OCI-M1 (cell line): ENCODE measurements around the gene ATP1B3.
"Not testable (repeated sequence)": the region's sequence is repeated elsewhere in the genome, so short reads cannot be mapped to it uniquely, and the experiment has no call there.

ENCODE experiments used
- DNase-seq: peaks from one replicate; lab custom pipeline; 2025; lab: John Stamatoyannopoulos, UW

The ATP1B3 gene

GRCh38 chr3:141905129-141905528 is 28.7 kb downstream of the ATP1B3 start:
- DNase-seq: no peak

DNA sequence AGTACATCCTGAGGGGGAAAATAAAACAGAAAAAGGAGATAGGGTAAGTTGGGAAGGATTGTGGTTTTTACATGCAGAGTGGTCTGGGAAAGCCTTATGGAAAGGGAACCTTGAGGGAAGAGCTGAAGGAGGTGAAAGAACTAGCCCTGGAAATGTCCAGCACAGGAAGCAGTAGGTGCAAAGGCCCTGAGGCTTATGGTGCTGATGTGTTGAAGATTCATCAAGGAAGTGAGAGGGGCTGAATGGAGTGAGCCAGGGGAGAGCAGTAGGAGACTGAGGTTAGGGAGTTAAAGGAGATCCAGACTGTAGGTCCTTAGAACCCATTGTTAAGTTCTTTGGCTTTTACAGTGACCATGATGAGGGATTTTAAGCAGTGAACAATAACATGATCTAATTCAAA is 33.0 kb downstream of the ATP1B3 start:
- DNase-seq: no peak

- DNase-seq: not testable (repeated sequence)
Observed at GRCh38 chr3:141909986-141910385, 33.5 kb downstream of the ATP1B3 start.

- DNase-seq: peak; percentile 84
Observed at GRCh38 chr3:141913150-141913811, 36.8 kb downstream of the ATP1B3 start.

DNA sequence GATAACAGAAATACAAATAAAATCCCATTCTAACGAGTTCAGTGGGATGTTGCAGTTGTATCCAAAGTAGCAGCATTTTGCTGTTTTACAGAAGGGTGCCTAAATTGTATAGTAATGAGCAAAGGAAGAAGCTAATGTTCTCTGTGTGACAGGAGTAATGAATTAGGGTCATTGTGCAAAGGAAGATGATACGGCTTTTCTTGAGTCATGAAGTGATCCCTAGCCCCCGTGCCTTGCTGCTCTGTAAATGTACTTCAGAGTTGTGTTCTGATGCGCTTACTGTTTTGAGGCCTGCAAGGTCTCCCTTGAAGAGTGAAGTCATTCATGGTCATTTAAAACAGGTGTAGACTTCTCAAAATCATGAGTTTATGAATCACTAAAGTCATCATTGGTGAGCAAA is 37.9 kb downstream of the ATP1B3 start:
- DNase-seq: no peak

GRCh38 chr3:141915016-141915415 is 38.6 kb downstream of the ATP1B3 start:
- no peak for DNase-seq

DNA sequence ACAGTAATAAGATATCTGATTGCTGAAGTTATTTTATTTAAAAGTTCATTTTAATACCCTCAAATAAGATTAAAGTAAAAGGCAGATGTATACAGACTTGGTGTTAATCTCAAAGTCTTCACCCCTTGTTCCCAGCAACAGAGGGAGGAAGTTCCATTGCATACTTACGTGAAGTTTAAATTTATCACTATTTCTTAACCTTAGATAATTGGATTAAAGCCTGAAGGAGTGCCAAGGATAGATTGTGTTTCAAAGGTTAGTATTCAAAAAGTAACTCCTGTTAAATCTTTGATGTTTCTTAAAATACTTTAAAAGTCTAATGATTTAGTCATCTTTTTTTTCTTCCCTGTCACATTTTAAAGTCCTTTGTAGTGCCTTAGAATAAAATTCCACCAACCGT is 39.3 kb downstream of the ATP1B3 start:
- DNase-seq: no peak

DNA sequence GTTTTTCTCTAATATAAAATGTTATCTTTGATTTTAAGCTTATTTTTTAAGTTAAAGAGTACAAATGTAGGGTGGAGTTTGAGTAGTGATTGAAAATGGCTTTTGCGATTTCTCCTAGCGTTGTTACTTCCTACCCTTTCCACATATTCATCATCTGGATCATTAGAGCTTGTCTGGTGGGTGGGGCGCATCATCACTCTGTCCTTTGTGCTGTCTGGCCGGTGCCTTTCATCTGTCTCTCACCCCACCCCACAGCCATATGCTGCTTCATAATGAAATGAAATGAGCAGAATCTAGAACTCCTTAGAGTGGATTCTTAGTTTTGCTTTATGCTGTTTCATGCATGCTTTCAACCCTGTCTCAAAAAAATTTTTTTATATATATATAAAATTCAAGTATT is 44.3 kb downstream of the ATP1B3 start:
- DNase-seq: no peak

DNA sequence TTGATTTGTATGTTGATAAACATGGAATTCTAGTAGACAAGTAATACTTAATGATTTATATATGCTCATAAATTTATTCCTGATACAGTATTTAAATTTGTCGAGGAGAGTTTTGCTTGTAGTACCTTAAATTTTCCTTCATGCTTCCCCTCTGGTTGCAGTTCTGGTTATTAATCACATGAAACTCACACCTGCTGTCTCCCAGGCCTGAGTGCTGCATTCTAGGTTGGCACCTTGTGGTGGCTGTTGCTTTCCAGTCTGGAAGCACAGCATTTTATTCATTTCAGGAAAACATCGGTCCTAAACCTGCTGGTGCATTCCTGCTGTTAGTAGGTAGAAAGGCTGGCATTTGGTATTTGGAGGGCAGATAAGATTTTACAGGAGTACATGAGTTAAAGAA is 44.9 kb downstream of the ATP1B3 start:
- no peak for DNase-seq

DNA sequence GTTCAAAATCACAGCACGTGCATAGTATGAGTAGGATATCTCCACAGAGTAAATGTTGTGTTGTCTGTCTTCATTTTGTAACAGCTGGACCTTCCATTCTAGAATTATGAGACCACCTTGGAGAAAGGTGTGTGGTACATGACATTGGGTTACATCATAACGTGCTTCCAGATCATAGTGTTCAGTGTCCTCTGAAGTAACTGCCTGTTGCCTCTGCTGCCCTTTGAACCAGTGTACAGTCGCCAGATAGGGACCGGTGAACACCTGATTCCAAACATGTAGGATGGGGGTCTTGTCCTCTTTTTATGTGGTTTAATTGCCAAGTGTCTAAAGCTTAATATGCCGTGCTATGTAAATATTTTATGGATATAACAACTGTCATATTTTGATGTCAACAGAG is 49.2 kb downstream of the ATP1B3 start:
- not testable (repeated sequence) for DNase-seq

DNA sequence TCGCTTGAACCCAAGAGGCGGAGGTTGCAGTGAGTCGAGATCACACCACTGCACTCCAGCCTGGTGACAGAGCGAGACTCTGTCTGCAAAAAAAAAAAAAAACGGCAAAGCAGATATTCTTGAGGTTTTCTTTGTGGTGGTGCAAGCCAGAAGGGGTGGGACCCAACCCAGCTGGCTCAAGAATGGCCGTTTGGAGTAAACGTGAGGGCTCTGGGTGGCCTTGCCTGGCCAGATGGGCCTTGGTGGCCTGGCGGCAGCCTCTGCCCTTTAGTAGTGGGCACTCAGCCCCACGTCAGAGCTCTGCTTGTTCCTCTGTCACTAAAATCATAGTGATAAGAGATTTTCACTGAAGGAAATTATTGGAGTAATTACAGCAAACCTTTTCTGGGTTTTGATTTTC is 50.5 kb downstream of the ATP1B3 start:
- no peak for DNase-seq

- DNase-seq: no peak
Observed at GRCh38 chr3:141928631-141929270, 52.3 kb downstream of the ATP1B3 start.

DNA sequence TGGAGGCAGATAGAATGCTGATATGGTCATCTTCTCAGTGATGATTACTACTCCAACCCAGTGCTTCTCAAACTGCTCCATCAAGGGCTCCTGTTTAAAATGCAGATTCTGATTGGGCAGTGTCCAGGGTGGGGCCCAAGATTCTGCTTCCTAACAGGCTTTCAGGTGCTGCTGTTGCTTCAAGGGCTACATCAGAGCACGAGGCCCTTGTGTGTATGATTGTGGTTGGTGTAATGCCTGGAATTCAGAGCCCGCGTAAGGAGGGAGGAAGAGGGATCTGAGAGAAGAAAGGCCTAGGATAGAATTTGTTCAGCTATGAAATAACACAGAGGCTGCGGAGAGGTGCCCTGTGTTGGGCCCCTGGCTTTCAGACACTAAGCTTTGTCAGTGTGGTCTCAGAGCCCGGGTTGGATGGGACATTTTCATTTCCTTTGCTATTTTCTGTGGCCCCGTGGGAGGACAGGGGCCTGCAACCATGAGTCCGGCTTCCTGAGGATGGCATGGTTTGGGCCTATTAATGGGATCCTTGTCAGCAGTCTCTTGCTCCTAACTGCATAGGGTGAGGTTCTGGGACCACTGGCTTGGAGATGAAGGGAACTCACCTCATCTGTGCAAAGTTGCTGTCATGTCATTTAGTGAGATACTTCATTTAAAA is 53.0 kb downstream of the ATP1B3 start:
- no peak for DNase-seq

DNA sequence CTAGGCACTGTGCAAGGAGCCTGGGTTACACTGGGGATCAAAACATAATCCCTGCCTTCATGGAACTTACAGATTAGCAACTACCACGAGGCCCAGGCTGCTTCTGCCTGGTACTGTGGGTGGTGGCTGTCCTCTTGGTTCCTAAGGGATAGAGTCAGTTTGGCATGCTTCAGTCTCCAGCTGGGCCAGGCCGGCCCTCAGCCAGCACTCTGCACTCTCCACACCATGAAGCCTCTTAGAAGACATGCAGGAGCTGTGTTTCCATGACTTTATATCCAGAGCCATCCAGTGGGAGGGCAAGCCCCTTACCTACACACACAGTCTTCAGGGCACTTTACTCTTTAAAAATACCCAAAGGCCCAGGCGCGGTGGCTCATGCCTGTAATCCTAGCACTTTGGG is 54.4 kb downstream of the ATP1B3 start:
- no peak for DNase-seq

DNA sequence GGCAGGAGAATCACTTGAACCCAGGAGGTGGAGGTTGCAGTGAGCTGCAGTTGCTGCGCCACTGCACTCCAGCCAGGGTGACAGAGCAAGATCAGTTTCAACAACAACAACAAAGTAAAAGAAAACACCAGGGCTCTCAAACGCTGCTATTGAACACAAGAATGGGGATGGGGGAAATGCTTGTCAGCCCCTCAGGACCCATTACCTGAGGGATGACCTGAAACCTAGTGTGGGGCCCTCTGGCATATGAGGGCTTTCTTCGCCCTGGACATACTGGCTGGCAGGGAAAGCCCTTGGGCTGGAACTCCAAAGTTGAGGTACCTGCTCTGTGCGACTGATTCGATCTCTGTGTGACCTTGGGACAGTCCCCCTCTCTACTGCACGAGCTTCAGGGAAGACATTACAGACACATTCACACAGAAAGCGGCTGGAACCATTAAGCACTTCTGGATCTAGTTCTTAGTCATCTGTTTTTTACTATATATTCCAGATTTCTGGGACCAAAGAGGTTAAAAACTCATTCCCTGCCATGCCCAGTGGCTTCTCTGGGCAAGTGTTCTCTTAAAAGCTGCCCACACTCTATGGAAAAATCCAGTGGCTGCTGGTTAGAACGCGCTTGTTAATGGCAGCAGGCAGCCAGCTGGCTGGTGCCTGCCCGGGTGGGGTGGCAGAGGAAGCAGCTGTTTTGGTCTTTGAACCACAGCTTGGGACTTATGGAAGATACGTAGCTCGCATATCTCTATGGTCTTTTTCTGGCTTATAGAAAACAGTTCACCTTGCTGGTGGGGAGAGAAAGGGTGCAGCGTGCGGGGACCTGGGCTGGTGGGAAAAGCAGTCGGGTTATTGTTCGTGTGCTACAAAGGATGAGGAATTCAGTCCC is 57.2 kb downstream of the ATP1B3 start:
- no peak for DNase-seq

GRCh38 chr3:141934354-141934753 is 57.9 kb downstream of the ATP1B3 start:
- DNase-seq: no peak

GRCh38 chr3:141938011-141938500 is 61.6 kb downstream of the ATP1B3 start:
- no peak for DNase-seq

- no peak for DNase-seq
Observed at GRCh38 chr3:141939759-141940158, 63.3 kb downstream of the ATP1B3 start.

GRCh38 chr3:141940194-141940776 is 63.8 kb downstream of the ATP1B3 start:
- no peak for DNase-seq

- peak; percentile 20 for DNase-seq
Observed at GRCh38 chr3:141941093-141941492, 64.7 kb downstream of the ATP1B3 start.

GRCh38 chr3:141942006-141942405 is 65.6 kb downstream of the ATP1B3 start:
- no peak for DNase-seq
